Kidney epithelial cell (primary cell): ENCODE data around the gene SNCG. TPM values are rescaled to one million over a fixed set of nuclear protein-coding genes. Genes with fewer than 3 reads are reported as not detected.
"Not testable (repeated sequence)": the region's sequence is repeated elsewhere in the genome, so short reads cannot be mapped to it uniquely, and the experiment has no call there.

Source experiments
- DNase-seq: peaks from one replicate; pipeline ENCODE4 v3.0.0-alpha.2; 2010; ENCODE audit warnings: low read depth
- H3K27me3 ChIP-seq: 2 replicates; pipeline ENCODE4 v1.6.0; 2011; ENCODE audit warnings: low read length; ENCODE audit not compliant: control insufficient read depth, insufficient read depth
- H3K36me3 ChIP-seq: 2 replicates; pipeline ENCODE4 v1.5.1; 2011; ENCODE audit warnings: low read length; ENCODE audit not compliant: control insufficient read depth, insufficient read depth
- H3K4me3 ChIP-seq: 2 replicates; pipeline ENCODE4 v1.5.1; 2011; ENCODE audit warnings: low read depth, mild to moderate bottlenecking, control low read depth, low read length
- CTCF ChIP-seq: IDR thresholded peaks from 2 replicates; pipeline ENCODE4 v1.5.1; 2011; ENCODE audit warnings: mild to moderate bottlenecking, moderate library complexity, low read length, control low read depth, inconsistent platforms; ENCODE audit not compliant: insufficient read depth, poor library complexity, severe bottlenecking
- total RNA-seq: library from RNA; depleted of rRNA; stranded (reverse); fragments of >200 nt; gene quantifications from 2 replicates; pipeline ENCODE4 v1.2.3, GENCODE V29; 2015

SNCG gene
- total RNA-seq, 1 donor from 2014 or later = not detected

- H3K27me3 ChIP-seq = peaks cover 2% of the 10 kb centered on the region
- TF ChIP-seq CTCF = no peak
- no peaks in the 10 kb centered on the region for H3K36me3 ChIP-seq
- DNase-seq = no peak
- H3K4me3 ChIP-seq = no peak overlapping the region
Observed at GRCh38 chr10:86950349-86950748, 8.1 kb upstream of the SNCG start.

DNA sequence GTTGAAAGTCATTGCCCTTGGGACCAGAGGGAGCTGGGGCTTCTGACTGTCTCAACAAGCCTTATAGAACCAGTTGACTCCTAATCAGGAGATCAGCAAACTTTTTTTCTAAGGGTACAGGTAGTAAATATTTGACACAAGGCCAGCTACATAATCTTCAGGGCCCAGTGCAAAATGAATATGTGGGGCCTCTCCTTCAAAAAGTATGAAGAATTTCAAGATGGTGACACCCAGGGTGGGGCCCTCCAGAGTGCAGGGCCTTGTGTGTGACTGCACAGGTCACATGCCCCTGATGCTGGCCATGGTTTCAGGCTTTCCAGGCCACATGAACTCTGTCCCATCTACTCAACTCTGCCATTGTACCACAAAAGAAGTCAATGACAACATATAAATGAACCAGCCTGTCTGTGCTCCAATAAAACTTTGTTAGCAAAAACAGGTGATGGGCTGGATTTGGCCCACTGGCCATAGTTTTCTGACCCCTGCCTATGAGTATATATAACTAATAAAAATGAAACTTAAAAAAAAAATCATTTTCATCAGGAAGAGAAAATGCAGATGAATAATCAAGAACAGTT is 7.1 kb upstream of the SNCG start:
- Histone ChIP-seq H3K4me3 (no peak overlapping the region), H3K27me3 (peaks cover 2% of the 10 kb centered on the region), H3K36me3 (no peaks in the 10 kb centered on the region)
- TF ChIP-seq CTCF = no peak
- DNase-seq = no peak

DNA sequence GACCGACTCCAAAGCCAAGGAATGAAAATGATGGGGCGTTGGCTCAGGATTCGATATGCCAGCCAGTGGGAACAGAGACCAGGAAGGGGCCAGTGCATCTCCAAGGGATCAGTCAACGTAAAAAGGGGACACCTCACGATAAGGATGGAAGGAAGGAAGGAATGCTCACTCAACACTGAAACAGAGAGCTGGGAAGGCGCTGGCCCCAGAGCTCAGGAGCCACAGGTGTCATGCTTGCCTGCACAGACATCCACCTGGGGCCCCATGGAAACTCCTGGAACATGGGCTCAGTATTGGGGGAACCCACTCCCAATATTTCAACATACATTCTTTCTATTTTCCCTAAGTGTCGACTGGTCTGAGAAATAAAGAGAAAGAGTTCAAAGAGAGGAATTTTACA is 6.3 kb upstream of the SNCG start:
- Histone ChIP-seq H3K27me3 (no peaks in the 10 kb centered on the region), H3K36me3 (no peaks in the 10 kb centered on the region), H3K4me3 (no peak overlapping the region)
- no peak for TF ChIP-seq CTCF
- no peak for DNase-seq

GRCh38 chr10:86952697-86953096 is 5.7 kb upstream of the SNCG start:
- DNase-seq, H3K36me3 ChIP-seq, H3K27me3 ChIP-seq, H3K4me3 ChIP-seq: not testable (repeated sequence)

DNA sequence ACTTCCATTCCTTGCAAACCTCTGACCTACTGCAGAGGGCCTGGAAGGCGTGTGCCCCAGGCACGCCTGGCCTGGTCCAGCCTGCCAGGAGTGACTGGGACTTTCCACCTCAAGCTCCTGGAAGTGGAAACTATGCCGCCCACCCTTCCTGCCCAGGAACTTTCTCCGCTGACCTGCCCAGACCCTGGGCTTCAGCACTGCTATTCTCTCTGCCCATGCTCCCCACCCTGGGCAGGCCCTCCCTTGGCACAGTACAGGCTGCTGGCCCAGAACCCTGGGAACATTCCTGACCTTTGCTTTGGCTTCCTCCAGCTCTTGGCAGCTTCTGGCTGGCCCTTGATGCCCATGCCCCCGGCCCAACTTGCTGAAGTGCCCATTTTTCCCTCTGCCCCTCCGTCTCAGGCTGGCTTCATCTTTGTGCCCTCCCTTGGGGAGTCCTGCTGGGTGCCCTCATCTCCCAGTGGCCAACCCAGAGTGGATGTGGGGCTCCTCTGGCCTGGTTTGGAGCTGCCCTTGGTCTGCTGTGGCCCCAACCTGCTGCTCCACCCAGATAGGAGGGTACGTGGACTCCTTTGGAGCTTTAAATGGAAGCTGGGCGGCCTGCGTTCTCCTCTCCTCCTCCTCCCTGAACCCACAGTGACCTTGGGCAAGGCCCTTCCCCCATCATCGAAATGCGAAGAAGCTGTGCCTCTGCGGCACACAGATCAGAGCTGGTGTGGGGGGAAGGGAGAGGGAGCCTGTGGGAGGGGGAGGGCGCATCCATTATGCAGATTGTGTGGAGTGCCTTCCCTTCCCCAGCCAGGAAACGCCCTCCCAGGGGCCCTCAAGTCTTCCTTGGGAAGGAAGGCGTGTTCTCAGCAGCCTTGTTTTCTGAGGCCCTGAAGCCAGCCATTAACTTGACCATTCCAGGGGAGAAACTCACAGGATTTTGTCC is 4.4 kb upstream of the SNCG start:
- TF ChIP-seq CTCF = no peak
- no peak for DNase-seq
- Histone ChIP-seq H3K27me3 (no peaks in the 10 kb centered on the region), H3K36me3 (no peaks in the 10 kb centered on the region), H3K4me3 (no peak overlapping the region)

GRCh38 chr10:86954681-86955500 is 3.5 kb upstream of the SNCG start:
- H3K36me3 ChIP-seq = no peaks in the 10 kb centered on the region
- H3K4me3 ChIP-seq = no peak overlapping the region
- no peak for DNase-seq
- H3K27me3 ChIP-seq = no peaks in the 10 kb centered on the region
- TF ChIP-seq CTCF = no peak
